ENCODE results near the gene LCOR.

DNA sequence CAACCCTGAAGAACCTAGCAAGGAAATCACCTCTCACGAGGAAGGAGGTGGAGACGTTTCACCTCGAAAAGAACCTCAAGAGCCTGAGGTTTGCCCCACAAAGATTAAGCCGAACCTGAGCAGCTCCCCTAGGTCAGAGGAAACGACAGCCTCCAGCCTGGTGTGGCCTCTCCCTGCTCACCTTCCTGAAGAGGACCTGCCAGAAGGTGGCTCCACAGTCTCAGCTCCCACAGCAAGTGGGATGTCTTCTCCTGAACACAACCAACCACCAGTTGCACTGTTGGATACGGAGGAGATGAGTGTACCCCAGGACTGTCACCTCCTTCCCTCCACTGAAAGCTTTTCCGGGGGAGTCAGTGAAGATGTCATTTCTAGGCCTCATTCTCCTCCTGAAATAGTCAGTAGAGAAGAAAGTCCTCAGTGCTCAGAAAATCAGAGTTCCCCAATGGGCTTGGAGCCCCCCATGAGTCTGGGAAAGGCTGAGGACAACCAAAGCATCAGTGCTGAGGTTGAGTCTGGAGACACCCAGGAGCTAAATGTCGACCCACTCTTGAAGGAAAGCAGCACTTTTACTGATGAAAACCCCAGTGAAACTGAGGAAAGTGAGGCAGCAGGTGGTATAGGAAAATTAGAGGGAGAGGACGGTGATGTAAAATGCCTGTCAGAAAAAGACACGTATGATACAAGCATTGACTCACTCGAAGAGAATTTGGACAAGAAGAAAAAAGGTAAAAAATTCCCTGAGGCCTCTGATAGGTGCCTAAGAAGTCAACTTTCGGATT lies 150.2 kb downstream of the LCOR start:
- TF ChIP-seq, protein P1, sequence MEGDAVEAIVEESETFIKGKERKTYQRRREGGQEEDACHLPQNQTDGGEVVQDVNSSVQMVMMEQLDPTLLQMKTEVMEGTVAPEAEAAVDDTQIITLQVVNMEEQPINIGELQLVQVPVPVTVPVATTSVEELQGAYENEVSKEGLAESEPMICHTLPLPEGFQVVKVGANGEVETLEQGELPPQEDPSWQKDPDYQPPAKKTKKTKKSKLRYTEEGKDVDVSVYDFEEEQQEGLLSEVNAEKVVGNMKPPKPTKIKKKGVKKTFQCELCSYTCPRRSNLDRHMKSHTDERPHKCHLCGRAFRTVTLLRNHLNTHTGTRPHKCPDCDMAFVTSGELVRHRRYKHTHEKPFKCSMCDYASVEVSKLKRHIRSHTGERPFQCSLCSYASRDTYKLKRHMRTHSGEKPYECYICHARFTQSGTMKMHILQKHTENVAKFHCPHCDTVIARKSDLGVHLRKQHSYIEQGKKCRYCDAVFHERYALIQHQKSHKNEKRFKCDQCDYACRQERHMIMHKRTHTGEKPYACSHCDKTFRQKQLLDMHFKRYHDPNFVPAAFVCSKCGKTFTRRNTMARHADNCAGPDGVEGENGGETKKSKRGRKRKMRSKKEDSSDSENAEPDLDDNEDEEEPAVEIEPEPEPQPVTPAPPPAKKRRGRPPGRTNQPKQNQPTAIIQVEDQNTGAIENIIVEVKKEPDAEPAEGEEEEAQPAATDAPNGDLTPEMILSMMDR (IDR thresholded peaks at IDR 0.05; ENCODE audit: poor library complexity) = no peak
- TF ChIP-seq EZH2phosphoT487 (IDR thresholded peaks at IDR 0.05; ENCODE audit: low read depth, severe bottlenecking, unreplicated experiment) = no peak
